NCI-H226 (cell line): ENCODE measurements around the gene KANTR.

Source experiments
- DNase-seq: peaks from one replicate; pipeline ENCODE4 v3.0.0-alpha.2; 2015

The KANTR gene

DNA sequence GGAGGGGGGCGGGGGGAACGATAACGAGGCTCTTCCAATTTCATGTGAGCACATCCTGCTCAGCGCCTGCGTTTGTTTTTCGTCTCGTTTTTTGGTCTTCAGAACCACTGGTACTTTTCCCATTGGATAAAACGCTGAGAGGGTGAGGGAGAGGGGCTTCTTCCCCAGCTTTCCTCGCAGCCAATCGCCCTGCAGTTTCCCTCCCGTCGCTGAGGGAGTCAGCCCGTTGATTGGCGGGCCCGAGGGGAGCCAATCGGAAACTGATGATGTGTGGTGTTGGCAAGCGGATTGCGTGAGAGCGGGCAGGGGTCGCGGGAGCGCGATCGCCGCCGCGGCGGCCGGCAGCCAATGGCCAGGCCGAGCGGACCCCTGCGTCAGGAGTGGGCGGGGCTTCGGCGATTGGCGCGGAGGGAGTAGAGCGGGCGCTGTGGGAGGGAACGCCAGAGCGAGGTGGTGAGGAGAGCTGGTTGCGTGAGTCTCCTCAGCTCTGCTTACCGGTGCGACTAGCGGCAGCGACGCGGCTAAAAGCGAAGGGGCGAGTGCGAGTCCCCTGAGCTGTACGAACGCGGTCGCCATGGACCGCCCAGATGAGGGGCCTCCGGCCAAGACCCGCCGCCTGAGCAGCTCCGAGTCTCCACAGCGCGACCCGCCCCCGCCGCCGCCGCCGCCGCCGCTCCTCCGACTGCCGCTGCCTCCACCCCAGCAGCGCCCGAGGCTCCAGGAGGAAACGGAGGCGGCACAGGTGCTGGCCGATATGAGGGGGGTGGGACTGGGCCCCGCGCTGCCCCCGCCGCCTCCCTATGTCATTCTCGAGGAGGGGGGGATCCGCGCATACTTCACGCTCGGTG is 11.8 kb upstream of the KANTR start, which contains the start of gene TSPYL2:
Gene TSPYL2 (plus strand): TSS at position 443 of the 848 bp plus-strand sequence. CDS start 132 bp downstream, at position 575.
- DNase-seq = peak; percentile 90

DNA sequence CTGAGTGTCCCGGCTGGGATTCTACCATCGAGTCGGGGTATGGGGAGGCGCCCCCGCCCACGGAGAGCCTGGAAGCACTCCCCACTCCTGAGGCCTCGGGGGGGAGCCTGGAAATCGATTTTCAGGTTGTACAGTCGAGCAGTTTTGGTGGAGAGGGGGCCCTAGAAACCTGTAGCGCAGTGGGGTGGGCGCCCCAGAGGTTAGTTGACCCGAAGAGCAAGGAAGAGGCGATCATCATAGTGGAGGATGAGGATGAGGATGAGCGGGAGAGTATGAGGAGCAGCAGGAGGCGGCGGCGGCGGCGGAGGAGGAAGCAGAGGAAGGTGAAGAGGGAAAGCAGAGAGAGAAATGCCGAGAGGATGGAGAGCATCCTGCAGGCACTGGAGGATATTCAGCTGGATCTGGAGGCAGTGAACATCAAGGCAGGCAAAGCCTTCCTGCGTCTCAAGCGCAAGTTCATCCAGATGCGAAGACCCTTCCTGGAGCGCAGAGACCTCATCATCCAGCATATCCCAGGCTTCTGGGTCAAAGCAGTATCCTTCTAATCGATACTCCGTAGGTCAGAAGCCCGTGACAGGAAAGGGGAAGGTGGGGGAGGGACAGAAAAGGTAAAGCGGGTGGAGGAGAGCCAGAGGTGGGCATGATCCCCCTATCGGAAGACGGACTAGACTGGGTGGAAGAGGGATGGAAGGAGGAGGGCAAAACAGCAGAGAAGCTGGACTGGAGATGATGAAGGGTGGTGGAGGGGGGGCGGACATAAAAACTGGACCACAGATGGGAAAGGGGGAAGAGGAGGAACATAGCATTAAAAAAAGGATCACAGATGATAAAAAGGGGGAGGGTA is 10.9 kb upstream of the KANTR start:
- no peak for DNase-seq

DNA sequence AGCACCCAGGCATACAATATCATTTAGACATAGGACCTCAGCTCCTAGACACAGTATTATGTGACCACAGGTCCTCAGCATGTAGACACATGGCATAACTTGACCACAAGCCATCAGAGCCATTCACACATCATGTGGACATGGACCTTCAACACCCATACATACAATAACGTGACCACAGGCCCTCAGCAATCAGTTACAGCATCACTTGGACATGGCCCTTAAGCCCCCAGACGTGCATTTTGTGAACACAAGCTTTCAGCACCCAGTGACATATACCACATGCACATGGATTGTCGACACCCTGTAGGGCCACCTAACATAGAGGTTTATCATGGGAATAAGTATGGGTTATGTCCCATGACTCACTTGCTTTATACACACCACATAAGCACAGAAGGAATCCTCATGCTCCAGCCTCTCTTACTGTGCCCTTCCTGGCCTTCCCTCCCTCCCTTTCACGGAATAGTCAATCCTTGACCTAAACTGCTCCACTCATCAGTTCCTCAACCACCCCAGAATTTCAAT is 9.8 kb upstream of the KANTR start:
- DNase-seq = no peak

DNA sequence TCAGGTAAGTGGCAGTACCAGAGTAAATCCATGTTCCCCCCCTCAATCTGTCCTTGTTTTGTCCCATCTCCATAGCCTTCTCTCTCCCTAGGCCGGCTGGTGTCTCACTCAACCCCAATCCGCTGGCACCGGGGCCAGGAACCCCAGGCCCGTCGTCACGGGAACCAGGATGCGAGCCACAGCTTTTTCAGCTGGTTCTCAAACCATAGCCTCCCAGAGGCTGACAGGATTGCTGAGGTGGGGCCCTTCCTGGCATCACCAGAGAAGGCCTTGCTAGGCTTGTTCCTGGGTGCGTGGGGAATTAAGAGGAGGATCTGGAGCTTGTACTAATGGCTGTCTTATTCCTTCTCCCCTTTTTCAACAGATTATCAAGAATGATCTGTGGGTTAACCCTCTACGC is 9.1 kb upstream of the KANTR start:
- DNase-seq = no peak

DNA sequence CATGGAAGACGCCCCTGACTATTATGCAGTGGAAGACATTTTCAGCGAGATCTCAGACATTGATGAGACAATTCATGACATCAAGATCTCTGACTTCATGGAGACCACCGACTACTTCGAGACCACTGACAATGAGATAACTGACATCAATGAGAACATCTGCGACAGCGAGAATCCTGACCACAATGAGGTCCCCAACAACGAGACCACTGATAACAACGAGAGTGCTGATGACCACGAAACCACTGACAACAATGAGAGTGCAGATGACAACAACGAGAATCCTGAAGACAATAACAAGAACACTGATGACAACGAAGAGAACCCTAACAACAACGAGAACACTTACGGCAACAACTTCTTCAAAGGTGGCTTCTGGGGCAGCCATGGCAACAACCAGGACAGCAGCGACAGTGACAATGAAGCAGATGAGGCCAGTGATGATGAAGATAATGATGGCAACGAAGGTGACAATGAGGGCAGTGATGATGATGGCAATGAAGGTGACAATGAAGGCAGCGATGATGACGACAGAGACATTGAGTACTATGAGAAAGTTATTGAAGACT is 8.2 kb upstream of the KANTR start:
- no peak for DNase-seq

DNA sequence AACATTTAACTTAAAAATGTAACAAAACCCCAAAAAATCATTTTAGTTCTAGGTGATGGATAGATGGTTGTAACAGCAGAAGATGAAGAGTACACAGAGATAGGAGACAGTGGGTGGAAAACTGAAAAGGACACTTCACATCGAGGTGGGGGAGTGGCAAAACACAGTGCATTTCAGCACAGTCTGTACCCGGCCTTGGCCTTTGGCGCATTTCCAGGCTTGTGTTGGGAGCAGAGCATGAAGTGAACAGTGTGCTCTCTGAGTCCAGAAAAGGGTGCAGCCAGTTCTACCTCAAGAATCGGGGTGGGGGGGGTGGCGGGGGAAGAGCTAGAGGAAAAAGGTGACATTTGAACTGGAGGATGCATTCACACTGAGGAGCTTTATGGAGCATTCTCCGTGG is 7.5 kb upstream of the KANTR start:
- DNase-seq = no peak

DNA sequence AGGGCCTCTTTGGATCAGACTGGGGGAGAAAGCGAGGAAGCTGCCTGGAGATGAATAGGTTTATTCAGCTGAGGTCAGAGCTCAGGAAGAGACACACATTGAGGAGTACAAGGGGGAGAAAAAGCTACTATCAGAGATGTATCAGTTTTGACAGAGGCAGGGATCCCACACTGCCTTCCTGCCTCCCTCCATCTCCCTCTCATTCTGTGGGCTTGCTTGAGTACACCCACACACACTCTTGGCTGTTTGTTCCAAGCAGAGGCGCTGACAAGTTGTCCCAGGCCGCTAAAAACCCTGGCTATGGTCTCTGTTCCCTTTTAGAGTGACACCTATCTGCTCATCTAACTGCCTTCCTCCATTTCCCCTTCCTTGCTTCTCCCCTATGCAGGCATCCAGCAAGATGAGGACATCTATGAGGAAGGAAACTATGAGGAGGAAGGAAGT is 6.5 kb upstream of the KANTR start:
- no peak for DNase-seq

DNA sequence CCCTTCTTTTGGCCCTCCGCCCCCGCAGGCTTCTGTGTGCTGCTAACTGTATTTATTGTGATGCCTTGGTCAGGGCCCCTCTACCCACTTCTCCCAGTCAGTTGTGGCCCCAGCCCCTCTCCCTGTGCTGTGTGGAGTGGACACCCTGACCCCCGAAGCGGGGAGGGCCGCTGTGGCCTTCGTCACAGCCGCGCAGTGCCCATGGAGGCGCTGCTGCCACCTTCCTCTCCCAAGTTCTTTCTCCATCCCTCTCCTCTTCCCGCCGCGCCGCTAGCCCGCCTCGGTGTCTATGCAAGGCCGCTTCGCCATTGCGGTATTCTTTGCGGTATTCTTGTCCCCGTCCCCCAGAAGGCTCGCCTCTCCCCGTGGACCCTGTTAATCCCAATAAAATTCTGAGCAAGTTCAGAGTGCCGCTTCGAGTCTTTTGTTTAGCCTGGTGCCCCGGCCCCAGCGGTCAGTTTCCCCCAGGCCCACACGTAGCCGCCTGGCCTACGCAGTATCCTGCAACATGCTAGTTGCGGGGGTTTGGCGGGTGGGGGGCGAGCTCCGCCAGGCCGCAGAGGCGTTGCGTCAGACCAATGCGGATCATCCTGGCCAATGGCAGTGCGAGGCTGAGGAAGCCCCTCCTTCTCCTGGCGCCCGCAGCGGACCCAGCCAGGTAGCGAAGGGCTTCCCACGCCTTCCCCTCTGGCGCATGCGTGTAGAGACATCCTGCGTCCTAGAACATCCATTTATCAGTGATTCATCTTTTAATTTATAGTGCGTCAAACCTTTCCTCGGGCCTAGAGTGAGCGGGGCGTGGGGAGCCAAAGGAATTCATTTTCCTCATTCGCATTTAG is 5.6 kb upstream of the KANTR start:
- peak; percentile 85 for DNase-seq

DNA sequence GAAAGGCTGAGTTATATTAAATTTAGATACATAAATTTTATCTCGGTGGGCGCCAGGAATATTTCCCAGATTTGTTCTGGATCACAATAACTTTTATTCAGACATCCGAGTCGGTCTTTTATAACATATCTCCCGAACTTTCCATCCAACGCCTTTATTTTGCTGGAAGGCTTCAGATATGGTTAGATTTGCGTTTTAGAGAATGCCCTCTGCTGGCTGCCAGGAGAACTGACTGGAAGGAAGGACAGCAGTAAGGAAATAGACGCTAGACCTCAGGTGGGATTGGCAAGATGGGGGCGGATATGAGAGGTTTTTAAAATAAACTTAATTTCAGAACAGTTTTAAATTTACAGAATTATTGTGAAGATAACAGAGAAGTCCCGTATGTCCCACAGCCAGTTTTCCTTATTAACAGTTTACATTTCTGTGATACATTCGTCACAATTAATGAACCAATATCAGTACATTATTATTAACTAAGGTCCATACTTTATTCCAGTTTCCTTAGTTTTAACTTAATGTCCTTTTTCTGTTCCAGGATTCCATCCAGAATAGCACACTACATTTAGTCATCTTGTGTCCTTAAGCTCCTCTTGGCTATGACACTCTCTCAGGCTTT is 4.6 kb upstream of the KANTR start:
- DNase-seq = peak; percentile 40

DNA sequence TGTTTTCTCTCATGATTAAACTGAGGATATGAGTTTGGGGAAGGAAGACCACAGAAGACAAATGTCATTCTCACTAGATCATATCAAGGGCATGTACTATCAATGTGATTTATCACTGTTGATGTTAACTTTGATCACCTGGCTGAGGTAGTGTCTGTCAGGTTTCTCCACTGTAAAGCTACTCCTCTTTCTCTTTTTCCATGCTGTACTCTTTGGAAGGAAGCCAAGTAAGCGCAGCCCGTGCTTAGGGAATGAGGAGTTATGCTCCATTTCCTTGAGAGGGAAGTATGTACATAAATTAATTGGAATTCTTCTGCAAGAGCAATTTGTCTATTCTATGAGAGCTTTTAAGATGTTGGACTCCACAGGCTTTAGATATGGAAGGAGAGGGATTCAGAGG is 4.0 kb upstream of the KANTR start:
- no peak for DNase-seq

DNA sequence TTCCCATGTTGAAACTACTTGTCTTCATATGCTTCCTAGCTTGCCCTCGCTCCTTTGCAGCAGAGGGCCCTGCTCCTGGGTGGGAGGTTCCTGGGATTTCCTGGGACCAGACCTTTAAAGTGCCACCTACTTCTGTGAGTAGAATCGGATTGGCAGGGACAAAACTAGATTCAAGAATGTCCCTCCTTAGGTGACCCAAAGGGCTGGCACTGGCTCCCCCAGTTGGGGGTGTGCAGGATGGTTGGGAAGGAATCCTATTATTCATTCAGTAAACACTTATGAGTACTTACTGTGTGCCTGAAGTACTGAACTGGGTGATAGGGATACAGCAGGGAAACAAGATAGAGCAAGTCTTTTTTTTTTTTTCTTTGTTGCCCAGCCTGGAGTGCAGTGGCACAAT is 2.6 kb upstream of the KANTR start:
- DNase-seq = no peak

DNA sequence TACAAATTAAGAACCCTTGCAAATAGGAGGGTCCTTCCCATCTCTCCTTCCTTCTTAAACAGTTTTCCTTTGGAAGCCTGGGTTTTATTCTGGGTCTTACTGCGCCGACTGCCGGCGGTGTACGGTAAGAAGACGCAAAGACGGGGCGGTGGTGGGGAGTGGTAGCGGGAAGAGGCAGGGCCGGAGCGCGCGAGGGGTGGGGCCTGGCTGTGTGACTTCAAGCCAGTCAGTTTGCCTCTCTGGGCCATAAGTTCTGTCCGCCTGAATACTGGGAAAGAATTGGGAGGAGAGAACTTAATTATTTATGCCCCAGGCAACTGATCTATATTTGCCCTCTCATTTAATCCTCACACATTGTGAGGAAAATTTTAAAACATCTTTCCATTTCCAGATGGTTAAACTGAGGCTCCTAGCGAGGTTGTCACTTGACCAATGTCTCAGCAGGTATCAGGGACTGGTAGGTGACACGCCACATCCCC is 726 bp upstream of the KANTR start:
- DNase-seq = peak; percentile 50

DNA sequence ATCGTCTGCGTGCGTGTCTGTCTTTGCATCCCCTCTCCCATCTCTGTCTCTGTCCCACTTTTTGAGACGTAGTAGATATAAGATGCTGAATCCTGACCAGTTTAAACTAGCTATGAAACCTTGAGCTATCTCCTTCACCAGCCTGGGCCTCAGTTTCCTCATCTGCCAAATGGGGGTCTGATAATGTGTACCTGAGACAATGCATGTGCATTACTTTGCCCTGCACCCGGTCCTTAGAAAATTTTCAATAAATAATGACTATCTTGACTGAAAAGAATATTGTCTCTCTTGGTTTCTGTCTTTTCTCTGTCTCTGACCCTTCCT is 602 bp downstream of the KANTR start:
- no peak for DNase-seq

DNA sequence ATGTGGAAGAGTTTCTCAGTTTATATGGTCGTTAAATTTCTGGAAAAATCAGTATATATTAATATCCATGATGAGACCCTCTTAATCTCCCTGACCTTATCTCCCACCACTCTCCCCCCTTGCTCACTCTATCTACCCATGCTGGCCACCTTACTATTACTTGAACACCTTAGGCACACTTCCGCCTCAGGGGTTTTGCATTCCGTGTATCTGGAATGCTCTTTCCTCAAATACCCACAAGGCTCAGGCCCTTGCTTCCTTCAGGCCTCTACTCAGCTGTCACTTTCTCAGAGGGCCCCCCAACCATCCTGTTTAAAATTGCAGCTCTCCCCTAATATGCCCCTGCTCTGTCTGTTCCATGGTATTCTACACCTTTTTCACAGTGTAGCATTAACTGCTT is 1.9 kb downstream of the KANTR start:
- no peak for DNase-seq

DNA sequence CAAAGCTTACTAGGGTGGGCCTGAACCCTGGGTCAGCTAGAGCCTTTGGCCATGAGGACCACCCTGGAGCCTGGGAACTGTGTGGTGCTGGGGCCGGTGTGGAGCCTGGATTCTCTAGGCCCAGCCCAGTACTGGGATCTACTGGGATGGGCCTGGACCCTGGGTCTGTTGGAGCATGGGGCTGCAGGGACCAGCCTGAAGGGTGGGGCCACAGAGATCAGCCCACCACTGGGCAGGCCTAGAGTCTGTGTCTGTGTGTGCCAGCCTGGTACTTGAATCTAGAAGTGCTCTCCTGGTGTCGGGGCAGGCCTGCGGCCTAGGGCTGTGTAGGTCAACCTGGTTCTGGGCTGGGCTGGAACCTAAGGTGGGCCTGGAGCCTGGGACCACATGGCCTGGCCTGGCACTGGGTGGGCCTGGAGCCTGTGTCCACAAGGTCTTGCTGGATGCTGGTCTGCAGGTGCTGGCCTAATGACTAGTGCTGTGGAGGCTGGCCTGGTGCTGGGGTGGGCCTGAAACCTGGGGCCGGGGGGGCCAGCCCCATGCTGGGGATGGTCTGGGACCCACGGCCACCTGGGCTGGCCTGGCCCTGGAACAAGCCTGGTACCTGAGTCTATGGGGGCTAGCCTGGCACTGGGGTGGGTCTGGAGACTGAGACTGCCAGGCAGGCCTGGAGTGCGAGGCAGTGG is 21.1 kb downstream of the KANTR start:
- DNase-seq = no peak

DNA sequence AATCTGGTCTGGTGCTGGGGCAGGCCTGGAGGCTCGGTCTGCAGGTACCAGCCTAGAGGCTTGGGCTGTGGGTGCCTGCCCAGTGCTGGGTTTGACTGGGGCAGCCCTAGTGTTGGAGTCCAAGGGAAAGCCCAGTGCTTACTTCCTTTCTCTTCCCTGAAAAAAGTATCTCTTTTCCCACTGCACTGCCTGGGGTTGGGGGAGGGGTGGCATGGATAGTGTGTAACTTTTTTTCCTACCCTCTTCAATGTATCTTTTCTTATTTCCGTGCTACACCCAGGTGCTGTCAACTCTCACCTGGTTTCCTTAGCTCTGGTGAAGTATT is 21.6 kb downstream of the KANTR start:
- no peak for DNase-seq

DNA sequence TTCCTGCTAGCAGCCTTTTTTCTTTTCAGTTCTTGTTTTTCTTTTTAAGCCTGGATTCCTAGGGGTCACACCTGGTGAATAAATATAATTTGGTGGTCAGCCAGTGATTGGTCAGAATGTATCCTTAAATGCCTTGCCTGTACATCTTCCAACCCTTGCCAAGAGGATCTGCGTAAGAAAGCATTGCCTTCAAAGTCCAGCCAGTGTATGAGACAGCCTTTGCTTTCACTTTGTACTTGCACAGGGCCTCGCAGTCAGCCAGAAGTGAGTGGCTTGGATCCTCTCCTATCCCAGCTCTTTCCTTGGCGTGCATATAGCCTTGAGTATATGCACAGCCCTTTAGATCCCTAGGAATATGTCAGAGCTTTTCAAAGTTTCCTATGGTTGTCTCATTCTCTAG is 22.2 kb downstream of the KANTR start:
- no peak for DNase-seq

DNA sequence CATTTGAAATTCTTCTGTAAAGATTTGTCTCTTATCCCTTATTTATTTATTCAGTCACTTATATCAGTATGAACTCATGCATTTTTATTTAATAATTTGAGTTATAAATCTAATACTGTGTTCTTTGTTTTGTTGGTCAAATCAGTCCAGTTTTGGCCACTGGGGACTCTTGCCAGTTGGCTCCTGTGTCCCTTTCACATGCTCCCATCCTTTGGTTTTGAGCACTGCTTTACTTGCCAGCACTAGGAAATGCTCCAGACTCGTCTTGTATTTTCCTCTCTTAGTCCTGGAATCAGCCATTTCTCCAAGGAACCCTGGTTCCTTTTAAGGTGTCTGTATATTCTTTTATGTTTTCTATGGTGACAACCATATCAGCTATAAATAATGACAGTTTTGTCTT is 28.1 kb downstream of the KANTR start:
- DNase-seq = no peak

DNA sequence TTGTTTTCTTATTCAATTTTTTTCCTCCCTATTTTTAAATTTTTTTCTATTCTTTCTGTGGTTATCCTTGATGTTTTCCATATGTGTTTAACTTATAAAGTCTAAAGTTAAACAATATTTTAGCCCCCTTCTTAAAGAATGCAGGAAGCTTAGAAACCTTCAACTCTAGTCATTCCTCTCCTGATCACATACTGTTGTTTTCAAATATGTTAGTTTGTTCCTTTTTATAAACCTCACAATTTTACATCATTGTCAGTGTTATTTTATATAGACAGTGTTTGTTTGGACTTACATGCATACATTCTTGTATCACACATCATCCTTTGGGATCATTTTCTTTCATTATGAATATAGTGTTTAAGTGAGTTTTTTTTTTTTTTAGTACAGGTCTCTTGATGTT is 31.6 kb downstream of the KANTR start:
- DNase-seq = no peak

DNA sequence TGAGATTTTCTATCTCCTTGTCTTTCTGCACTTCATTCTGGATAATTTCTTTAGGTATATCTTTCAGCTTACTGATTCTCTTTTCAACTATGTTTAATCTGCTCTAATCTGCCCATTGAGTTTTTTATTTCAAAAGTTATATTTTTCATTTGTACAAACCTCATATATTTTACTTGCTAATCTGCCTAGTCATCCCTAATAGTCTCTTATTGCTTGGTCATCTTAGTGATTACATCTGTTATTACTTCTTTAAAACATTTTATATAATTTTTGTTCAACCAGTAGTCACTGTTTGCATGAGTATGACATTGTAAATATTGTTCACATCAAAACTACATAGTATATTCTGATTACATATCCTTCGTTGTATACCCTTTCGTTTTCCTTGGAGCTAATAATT is 32.4 kb downstream of the KANTR start:
- no peak for DNase-seq

DNA sequence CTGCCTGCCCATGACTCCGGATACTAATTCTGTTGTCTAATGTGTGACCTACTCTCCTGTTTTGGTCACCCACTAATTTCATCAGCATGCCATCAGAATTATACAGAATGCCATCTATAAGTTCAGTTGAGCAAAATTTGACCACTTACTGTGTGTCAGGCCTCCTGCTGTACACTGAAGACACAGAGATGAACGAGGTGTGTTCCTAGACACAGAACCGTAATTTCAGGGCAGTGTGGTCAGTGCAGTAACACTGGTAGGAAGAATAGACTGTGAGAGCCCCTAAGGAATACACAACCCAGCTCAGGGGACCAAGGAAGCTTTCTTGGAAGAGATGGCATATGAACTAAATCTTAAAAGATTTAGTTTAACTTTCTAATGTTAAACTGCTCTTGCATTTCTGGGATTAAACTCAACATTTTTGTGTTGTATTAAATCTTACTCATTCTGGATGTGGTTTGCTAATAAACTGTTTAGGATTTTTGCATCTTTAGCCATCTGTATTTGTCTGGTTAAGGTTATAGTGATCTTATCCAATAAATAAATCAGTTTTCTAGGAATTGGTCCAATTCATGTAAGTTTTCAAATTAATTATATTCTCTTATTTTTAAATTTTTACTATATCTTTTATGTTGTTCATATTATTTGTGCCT is 34.3 kb downstream of the KANTR start:
- DNase-seq = no peak
